H1 (cell line): ENCODE measurements around the gene HBA2. TPM values are rescaled to one million over a fixed set of nuclear protein-coding genes. Genes with fewer than 3 reads are reported as not detected.

Source experiments
- CTCF ChIA-PET: fragments of 300-600 bp; sonication (Branson Sonifier 250); formaldehyde crosslinking; loops from one replicate; lab custom pipeline; 2021; ENCODE audit not compliant: partially characterized antibody; lab: Charles Lee
- POLR2A ChIA-PET: fragments of 300-600 bp; sonication (Branson Sonifier 250); formaldehyde crosslinking; loops from one replicate; lab custom pipeline; 2021; ENCODE audit warnings: inconsistent platforms; ENCODE audit not compliant: partially characterized antibody; lab: Charles Lee
- DNase-seq, 2 experiments: peaks; one replicate each; pipeline versions ENCODE4 v3.0.0 to v3.0.0-alpha.2; 2010 to 2022; ENCODE audit warnings: low spot score in 2 of 2, low read depth in 1 of 2, mixed read lengths in 1 of 2
- FAIRE-seq: peaks from 2 replicates; lab custom pipeline; 2011; peaks lifted over from hg19 to GRCh38; lab: Jason Lieb, UNC
- H2AFZ ChIP-seq: 2 replicates; pipeline ENCODE4 v1.8.1; 2012; ENCODE audit warnings: low read length, inconsistent platforms
- H2AK5ac ChIP-seq: 2 replicates; pipeline ENCODE4 v1.6.1; 2013; ENCODE audit warnings: low read depth, low read length
- H2BK120ac ChIP-seq: replicated peaks from 2 replicates; pipeline ENCODE3; 2013; ENCODE audit warnings: low read depth, low read length, inconsistent platforms
- H2BK12ac ChIP-seq: 2 replicates; pipeline ENCODE4 v1.6.1; 2013; ENCODE audit warnings: low read depth, low read length
- H2BK15ac ChIP-seq: 2 replicates; pipeline ENCODE4 v1.6.1; 2013; ENCODE audit warnings: low read length
- H2BK20ac ChIP-seq: 2 replicates; pipeline ENCODE4 v1.6.1; 2013; ENCODE audit warnings: low read length
- H2BK5ac ChIP-seq: 2 replicates; pipeline ENCODE4 v1.6.1; 2013; ENCODE audit warnings: low read depth, low read length
- H3K14ac ChIP-seq: 2 replicates; pipeline ENCODE4 v1.6.1; 2013; ENCODE audit warnings: inconsistent platforms; ENCODE audit not compliant: insufficient read length
- H3K18ac ChIP-seq: 2 replicates; pipeline ENCODE4 v1.6.1; 2013; ENCODE audit warnings: low read length; ENCODE audit errors: extremely low read depth
- H3K23ac ChIP-seq: 2 replicates; pipeline ENCODE4 v1.6.1; 2013; ENCODE audit warnings: inconsistent platforms; ENCODE audit not compliant: insufficient read length
- H3K23me2 ChIP-seq: 2 replicates; pipeline ENCODE4 v1.6.1; 2013; ENCODE audit warnings: low read depth, low read length
- H3K27ac ChIP-seq: 2 replicates; pipeline ENCODE4 v1.6.1; 2011; ENCODE audit warnings: low read depth, low read length, inconsistent platforms
- H3K27me3 ChIP-seq, 4 experiments: replicated peaks in 1 of 4; 1 replicate in 1 of 4; 2 replicates in 3 of 4; pipeline versions ENCODE4 v1.6.1 to v1.8.1; 2011 to 2013; ENCODE audit warnings: low read length in 3 of 4, mild to moderate bottlenecking in 3 of 4, inconsistent platforms in 2 of 4, mixed read lengths in 2 of 4, moderate library complexity in 1 of 4; ENCODE audit not compliant: control insufficient read depth in 3 of 4, insufficient read depth in 3 of 4; ENCODE audit errors: extremely low read depth in 1 of 4
- H3K36me3 ChIP-seq, 4 experiments: 2 replicates each; pipeline versions ENCODE4 v1.6.1 to v1.8.1; 2011 to 2013; ENCODE audit warnings: mild to moderate bottlenecking in 4 of 4, low read length in 3 of 4, moderate library complexity in 2 of 4, control low read depth in 1 of 4, inconsistent platforms in 1 of 4; ENCODE audit not compliant: insufficient read depth in 4 of 4, control insufficient read depth in 2 of 4
- H3K4ac ChIP-seq: replicated peaks from 2 replicates; pipeline ENCODE3; 2013; ENCODE audit warnings: low read length, low read depth, mixed read lengths, inconsistent platforms; ENCODE audit not compliant: insufficient read length
- H3K4me1 ChIP-seq, 4 experiments: replicated peaks in 1 of 4; 1 replicate in 1 of 4; 2 replicates in 3 of 4; pipeline versions ENCODE4 v1.6.1 to v1.8.1; 2011 to 2013; ENCODE audit warnings: low read length in 3 of 4, inconsistent platforms in 2 of 4, mixed read lengths in 1 of 4; ENCODE audit not compliant: insufficient read depth in 4 of 4, control insufficient read depth in 3 of 4
- H3K4me2 ChIP-seq, 2 experiments: 2 replicates each; pipeline versions ENCODE4 v1.6.1 to v1.8.1; 2011 to 2013; ENCODE audit warnings: low read depth in 2 of 2, low read length in 2 of 2, control low read depth in 1 of 2, inconsistent platforms in 1 of 2, mild to moderate bottlenecking in 1 of 2; ENCODE audit not compliant: insufficient read depth in 1 of 2
- H3K4me3 ChIP-seq, 4 experiments: fragments of 200-600, 300-600 bp in 1 of 4; sonication (generic), shearing (Covaris generic), sonication (Bioruptor Twin) in 1 of 4; 2 replicates each; pipeline versions ENCODE4 v1.5.1 to v1.8.1; 2011 to 2016; ENCODE audit warnings: low read length in 4 of 4, low read depth in 3 of 4, control low read depth in 2 of 4, inconsistent platforms in 2 of 4, mild to moderate bottlenecking in 2 of 4, mixed read lengths in 1 of 4, moderate library complexity in 1 of 4; ENCODE audit not compliant: insufficient read depth in 2 of 4; ENCODE audit errors: extremely low read depth in 1 of 4
- H3K56ac ChIP-seq: replicated peaks from 2 replicates; pipeline ENCODE3; 2013; ENCODE audit warnings: low read depth, mild to moderate bottlenecking, mixed read lengths, low read length, inconsistent platforms; ENCODE audit not compliant: insufficient read length
- H3K79me1 ChIP-seq: 2 replicates; pipeline ENCODE4 v1.6.1; 2013; ENCODE audit warnings: low read depth, low read length, control low read depth
- H3K79me2 ChIP-seq, 2 experiments: 2 replicates each; pipeline versions ENCODE4 v1.6.1 to v1.8.1; 2012 to 2013; ENCODE audit warnings: low read length in 2 of 2, mild to moderate bottlenecking in 2 of 2, inconsistent platforms in 1 of 2; ENCODE audit not compliant: insufficient read depth in 2 of 2, control insufficient read depth in 1 of 2
- H3K9ac ChIP-seq, 4 experiments: replicated peaks in 1 of 4; 1 replicate in 1 of 4; 2 replicates in 3 of 4; pipeline versions ENCODE4 v1.6.1 to v1.8.1; 2011 to 2013; ENCODE audit warnings: low read depth in 3 of 4, low read length in 3 of 4, control low read depth in 2 of 4, mild to moderate bottlenecking in 2 of 4, moderate library complexity in 2 of 4, inconsistent platforms in 1 of 4; ENCODE audit errors: extremely low read depth in 1 of 4
- H3K9me3 ChIP-seq, 2 experiments: 2 replicates each; pipeline versions ENCODE4 v1.6.1 to v1.8.1; 2012 to 2013; ENCODE audit warnings: mild to moderate bottlenecking in 2 of 2, moderate library complexity in 2 of 2, control low read depth in 1 of 2, inconsistent platforms in 1 of 2, low read depth in 1 of 2, low read length in 1 of 2, mixed read lengths in 1 of 2; ENCODE audit not compliant: insufficient read depth in 2 of 2
- H4K20me1 ChIP-seq, 2 experiments: replicated peaks in 1 of 2; 2 replicates each; pipeline versions ENCODE3 to v1.8.1; 2011 to 2013; ENCODE audit warnings: inconsistent platforms in 2 of 2, low read length in 2 of 2, mild to moderate bottlenecking in 1 of 2; ENCODE audit not compliant: insufficient read depth in 2 of 2, control insufficient read depth in 1 of 2
- H4K5ac ChIP-seq: 2 replicates; pipeline ENCODE4 v1.6.1; 2013; ENCODE audit warnings: low read length, low read depth, mixed read lengths, inconsistent platforms; ENCODE audit not compliant: insufficient read length
- H4K8ac ChIP-seq: 2 replicates; pipeline ENCODE4 v1.8.0; 2013; ENCODE audit warnings: mild to moderate bottlenecking, moderate library complexity, low read length, inconsistent platforms; ENCODE audit not compliant: insufficient read depth; ENCODE audit errors: extremely low read depth
- H4K91ac ChIP-seq: replicated peaks from 2 replicates; pipeline ENCODE3; 2013; ENCODE audit warnings: low read length, mixed read lengths, inconsistent platforms; ENCODE audit not compliant: insufficient read length
- CTBP2 ChIP-seq: IDR thresholded peaks from 2 replicates; pipeline ENCODE4 v1.7.0; 2011; ENCODE audit warnings: borderline replicate concordance, mild to moderate bottlenecking, moderate library complexity, mixed read lengths, low read length; ENCODE audit not compliant: insufficient read depth, insufficient read length
- E2F6 ChIP-seq: IDR thresholded peaks from 2 replicates; pipeline ENCODE4 v1.6.1; 2012; ENCODE audit warnings: inconsistent platforms
- KDM4A ChIP-seq: IDR thresholded peaks from one replicate; pipeline ENCODE4 v1.7.1; 2012; ENCODE audit warnings: low read depth, mild to moderate bottlenecking, moderate library complexity, low read length, inconsistent platforms; ENCODE audit not compliant: severe bottlenecking
- RAD21 ChIP-seq, 2 experiments: IDR thresholded peaks in 1 of 2; conservative IDR thresholded peaks in 1 of 2; 2 replicates each; pipeline ENCODE4 v1.6.1; 2011; ENCODE audit warnings: low read depth in 2 of 2, low read length in 2 of 2, improper control_type of control experiment in 1 of 2, inconsistent platforms in 1 of 2, mild to moderate bottlenecking in 1 of 2, moderate library complexity in 1 of 2
- RNF2 ChIP-seq: fragments of 200-900, 300-1000 bp; sonication (generic); IDR thresholded peaks from 2 replicates; pipeline ENCODE4 v1.7.1; 2016; ENCODE audit warnings: borderline replicate concordance, low read depth, mild to moderate bottlenecking, antibody characterized with exemption, low read length; ENCODE audit not compliant: poor library complexity, severe bottlenecking; ENCODE audit errors: missing control alignments
- SIRT6 ChIP-seq: IDR thresholded peaks from one replicate; pipeline ENCODE4 v1.7.1; 2012; ENCODE audit warnings: low read length, inconsistent platforms
- SUZ12 ChIP-seq: fragments of 200-600 bp; sonication (generic); IDR thresholded peaks from 2 replicates; pipeline ENCODE4 v1.6.1; 2012; ENCODE audit warnings: mild to moderate bottlenecking, inconsistent platforms, low read length, moderate library complexity, mixed read lengths
- WGBS, 2 experiments: shearing (Covaris generic) in 1 of 2; methylation state at CpG; one replicate each; pipeline versions ENCODE4 v1.1.6 to v1.1.7; 2013 to 2015; ENCODE audit warnings: low lambda C conversion rate in 2 of 2, mixed read lengths in 2 of 2, inconsistent platforms in 1 of 2, low coverage in 1 of 2, missing lambda C conversion rate in 1 of 2; ENCODE audit not compliant: insufficient replicate concordance in 2 of 2, insufficient coverage in 1 of 2, insufficient read length in 1 of 2; ENCODE audit errors: extremely low coverage in 1 of 2, missing lambda C conversion rate in 1 of 2; 5-methylcytosine and 5-hydroxymethylcytosine counted together
- polyA plus RNA-seq, 7 experiments: library from polyadenylated mRNA; depleted of rRNA in 3 of 7; stranded (reverse) in 5 of 7; unstranded in 2 of 7; fragments of >200 nt in 5 of 7; fragments of 200-250 nt in 2 of 7; gene quantifications; 1 replicate in 5 of 7; 2 replicates in 1 of 7; 4 replicates in 1 of 7; pipeline versions ENCODE4 v1.2.1 to v1.2.3, GENCODE V29; 2011 to 2013; ENCODE audit warnings: missing spikeins in 2 of 7, mixed read lengths in 2 of 7
- total RNA-seq: library from RNA; stranded (reverse); fragmentation: NEBNext Ultra II Directional; extraction: Animal tissue kit (Norgen Biotek cat#: 25700); gene quantifications from 2 replicates; pipeline ENCODE4 v1.2.1, GENCODE V29; 2021

Gene HBA2
- total and polyA plus RNA-seq, 2 of the 8 experiments (the other 6 are each of a cell fraction or from before 2014, with no cell fraction given), result 6.1 TPM; not detected in 1

DNA sequence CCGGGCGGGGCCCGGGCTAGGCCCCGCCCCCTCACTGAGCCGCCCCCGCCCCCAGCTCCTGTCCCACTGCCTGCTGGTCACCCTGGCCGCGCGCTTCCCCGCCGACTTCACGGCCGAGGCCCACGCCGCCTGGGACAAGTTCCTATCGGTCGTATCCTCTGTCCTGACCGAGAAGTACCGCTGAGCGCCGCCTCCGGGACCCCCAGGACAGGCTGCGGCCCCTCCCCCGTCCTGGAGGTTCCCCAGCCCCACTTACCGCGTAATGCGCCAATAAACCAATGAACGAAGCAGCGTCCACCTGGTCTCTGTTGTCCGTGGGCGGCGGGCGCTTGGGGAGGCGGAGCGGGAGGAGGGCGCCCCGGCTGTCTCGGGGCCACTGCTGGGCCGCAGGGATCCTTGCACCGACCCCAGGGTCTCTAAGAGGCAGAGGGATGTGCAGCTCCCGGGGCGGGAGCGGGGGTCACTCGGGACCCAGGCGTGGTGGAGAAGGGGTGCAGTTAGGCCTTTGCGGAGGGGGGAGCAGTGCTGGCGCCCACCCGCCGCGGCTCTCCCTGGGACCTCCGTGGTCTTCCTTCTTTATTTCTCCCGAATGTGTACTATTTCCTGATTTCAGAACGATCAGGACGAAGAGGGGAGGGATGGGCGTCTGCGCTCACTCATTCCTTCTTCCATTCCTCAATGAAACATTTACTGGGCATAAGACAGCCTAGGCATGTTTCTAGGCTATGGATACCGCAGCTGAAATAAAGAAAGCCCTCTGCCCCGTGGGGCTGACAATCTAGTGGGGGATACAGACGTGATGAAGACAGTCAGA, 18.3 kb upstream of the HBA2 start:
- ChIA-PET POLR2A (no interaction called here), CTCF (interaction anchor here (1.5 kb wide), 1 partner anchor 48 kb away, joined by 4 read pairs; no protein-coding TSS in a partner anchor)
- H3K79me2 ChIP-seq, result no peaks in the 10 kb centered on the region
- DNase-seq (peak in 1 of 2 experiments; percentile 81), FAIRE-seq (no peak)
- H4K8ac ChIP-seq, result no peak overlapping the region
- no peak overlapping the region for H3K56ac ChIP-seq
- H3K4me2 ChIP-seq, result peak overlapping the region; percentile 83 to 84
- H3K14ac ChIP-seq, result no peak overlapping the region
- H3K79me1 ChIP-seq, result no peaks in the 10 kb centered on the region
- H2AK5ac ChIP-seq, result no peak overlapping the region
- no peak overlapping the region for H3K18ac ChIP-seq
- H3K27me3 ChIP-seq, result peaks cover 2 to 33% (median 25%) of the 10 kb centered on the region in 4 experiments
- no peak overlapping the region for H2BK15ac ChIP-seq
- TF ChIP-seq CTBP2 (no peak), RNF2 (no peak), RAD21 (IDR thresholded peaks at IDR 0.05 in 1 of 2, conservative IDR thresholded peaks at IDR 0.05 in 1 of 2; ENCODE audit: low read depth in 2 of 2, low read length in 2 of 2) (no peak), SUZ12 (0 out of 2 replicates have a peak, but pooled peaks have one; percentile 26), KDM4A (peak; percentile 41), SIRT6 (no peak), E2F6 (0 out of 2 replicates have a peak, but pooled peaks have one; percentile 10)
- no peak overlapping the region for H2BK5ac ChIP-seq
- no peak overlapping the region for H2BK120ac ChIP-seq
- H3K4me1 ChIP-seq, result peaks cover 0 to 2% (median 0%) of the 10 kb centered on the region in 4 experiments; a peak in 2 of 7 replicates
- H3K23me2 ChIP-seq, result peaks cover 7% of the 10 kb centered on the region; the same call in 1 of the 2 replicates
- H3K23ac ChIP-seq, result no peak overlapping the region
- no peak overlapping the region for H4K91ac ChIP-seq
- no peak overlapping the region for H3K4ac ChIP-seq
- H3K36me3 ChIP-seq, result no peaks in the 10 kb centered on the region
- no peak overlapping the region for H4K5ac ChIP-seq
- 14% methylated on average over 13 of the region's 59 CpGs; no CpG with 5 or more reads in 1 of the 2 experiments for WGBS, 2 experiments
- no peak overlapping the region for H3K27ac ChIP-seq
- H2BK12ac ChIP-seq, result no peak overlapping the region
- no peak overlapping the region for H3K9ac ChIP-seq
- peak overlapping the region; percentile 53 to 69 (median 60) for H3K4me3 ChIP-seq
- H4K20me1 ChIP-seq, result no peaks in the 10 kb centered on the region
- 0 out of 2 replicates have a peak overlapping the region, but pooled peaks have one; percentile 27 for H2AFZ ChIP-seq
- no peak overlapping the region for H2BK20ac ChIP-seq
- H3K9me3 ChIP-seq, result no peaks in the 10 kb centered on the region
